Ishikawa (cell line): ENCODE measurements around the gene TBC1D5.

Experiments used
- CEBPB ChIP-seq: IDR thresholded peaks from 2 replicates; pipeline ENCODE4 v1.6.1; 2012
- CREB1 ChIP-seq: IDR thresholded peaks from 2 replicates; pipeline ENCODE4 v1.6.1; 2012; ENCODE audit warnings: low read depth
- EGR1 ChIP-seq: IDR thresholded peaks from 2 replicates; pipeline ENCODE4 v1.6.1; 2012
- EP300 ChIP-seq: IDR thresholded peaks from 2 replicates; pipeline ENCODE4 v1.6.1; 2012; ENCODE audit warnings: borderline replicate concordance
- FOXM1 ChIP-seq: IDR thresholded peaks from 2 replicates; pipeline ENCODE4 v1.6.1; 2012; ENCODE audit warnings: low read depth, borderline replicate concordance
- NFIC ChIP-seq: IDR thresholded peaks from 2 replicates; pipeline ENCODE4 v1.6.1; 2012
- RAD21 ChIP-seq: IDR thresholded peaks from 2 replicates; pipeline ENCODE4 v1.6.1; 2012; ENCODE audit warnings: low read depth
- TAF1 ChIP-seq: IDR thresholded peaks from 2 replicates; pipeline ENCODE4 v1.6.1; 2012; ENCODE audit warnings: low read depth, mild to moderate bottlenecking
- TCF12 ChIP-seq: IDR thresholded peaks from 2 replicates; pipeline ENCODE4 v1.6.1; 2012; ENCODE audit warnings: low read depth
- TEAD4 ChIP-seq: IDR thresholded peaks from 2 replicates; pipeline ENCODE4 v1.6.1; 2012
- YY1 ChIP-seq: IDR thresholded peaks from 2 replicates; pipeline ENCODE4 v1.6.1; 2012; ENCODE audit warnings: low read depth
- ZBTB7A ChIP-seq: IDR thresholded peaks from 2 replicates; pipeline ENCODE4 v1.6.1; 2012; ENCODE audit warnings: low read depth
- TF ChIP-seq, protein P1 (sequence below): IDR thresholded peaks from 2 replicates; pipeline ENCODE4 v1.6.1; 2012; ENCODE audit warnings: low read depth, mild to moderate bottlenecking
- TF ChIP-seq, protein P2 (sequence below): IDR thresholded peaks from 2 replicates; pipeline ENCODE4 v1.6.1; 2012
- TF ChIP-seq, protein P3 (sequence below): IDR thresholded peaks from 2 replicates; pipeline ENCODE4 v1.6.1; 2012

TBC1D5 gene

DNA sequence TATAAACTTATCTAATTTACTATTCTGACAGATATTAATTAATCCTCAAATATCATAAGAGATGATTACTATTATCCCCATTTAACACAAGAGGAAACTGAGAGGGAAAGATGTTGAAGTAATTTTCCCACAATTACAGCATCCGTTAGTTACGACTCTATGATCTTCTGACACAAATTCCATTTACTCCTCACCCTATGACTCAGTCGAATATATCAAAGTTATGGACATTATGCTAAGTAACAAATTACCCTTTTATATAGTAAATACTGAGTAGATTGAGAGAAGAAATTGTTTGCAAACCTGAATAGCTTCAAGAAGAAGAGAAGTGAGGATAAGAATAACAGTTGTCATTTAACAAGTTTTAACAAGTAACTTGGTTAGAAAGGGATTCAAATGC lies 340.0 kb downstream of the TBC1D5 start:
- TF ChIP-seq TEAD4 (no peak), CREB1 (no peak), EP300 (no peak), TAF1 (no peak), TCF12 (no peak), RAD21 (no peak), EGR1 (no peak), FOXM1 (no peak), YY1 (no peak)
- TF ChIP-seq, protein P1, sequence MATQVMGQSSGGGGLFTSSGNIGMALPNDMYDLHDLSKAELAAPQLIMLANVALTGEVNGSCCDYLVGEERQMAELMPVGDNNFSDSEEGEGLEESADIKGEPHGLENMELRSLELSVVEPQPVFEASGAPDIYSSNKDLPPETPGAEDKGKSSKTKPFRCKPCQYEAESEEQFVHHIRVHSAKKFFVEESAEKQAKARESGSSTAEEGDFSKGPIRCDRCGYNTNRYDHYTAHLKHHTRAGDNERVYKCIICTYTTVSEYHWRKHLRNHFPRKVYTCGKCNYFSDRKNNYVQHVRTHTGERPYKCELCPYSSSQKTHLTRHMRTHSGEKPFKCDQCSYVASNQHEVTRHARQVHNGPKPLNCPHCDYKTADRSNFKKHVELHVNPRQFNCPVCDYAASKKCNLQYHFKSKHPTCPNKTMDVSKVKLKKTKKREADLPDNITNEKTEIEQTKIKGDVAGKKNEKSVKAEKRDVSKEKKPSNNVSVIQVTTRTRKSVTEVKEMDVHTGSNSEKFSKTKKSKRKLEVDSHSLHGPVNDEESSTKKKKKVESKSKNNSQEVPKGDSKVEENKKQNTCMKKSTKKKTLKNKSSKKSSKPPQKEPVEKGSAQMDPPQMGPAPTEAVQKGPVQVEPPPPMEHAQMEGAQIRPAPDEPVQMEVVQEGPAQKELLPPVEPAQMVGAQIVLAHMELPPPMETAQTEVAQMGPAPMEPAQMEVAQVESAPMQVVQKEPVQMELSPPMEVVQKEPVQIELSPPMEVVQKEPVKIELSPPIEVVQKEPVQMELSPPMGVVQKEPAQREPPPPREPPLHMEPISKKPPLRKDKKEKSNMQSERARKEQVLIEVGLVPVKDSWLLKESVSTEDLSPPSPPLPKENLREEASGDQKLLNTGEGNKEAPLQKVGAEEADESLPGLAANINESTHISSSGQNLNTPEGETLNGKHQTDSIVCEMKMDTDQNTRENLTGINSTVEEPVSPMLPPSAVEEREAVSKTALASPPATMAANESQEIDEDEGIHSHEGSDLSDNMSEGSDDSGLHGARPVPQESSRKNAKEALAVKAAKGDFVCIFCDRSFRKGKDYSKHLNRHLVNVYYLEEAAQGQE = no peak
- TF ChIP-seq, protein P2, sequence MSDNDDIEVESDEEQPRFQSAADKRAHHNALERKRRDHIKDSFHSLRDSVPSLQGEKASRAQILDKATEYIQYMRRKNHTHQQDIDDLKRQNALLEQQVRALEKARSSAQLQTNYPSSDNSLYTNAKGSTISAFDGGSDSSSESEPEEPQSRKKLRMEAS = no peak
- TF ChIP-seq, protein P3, sequence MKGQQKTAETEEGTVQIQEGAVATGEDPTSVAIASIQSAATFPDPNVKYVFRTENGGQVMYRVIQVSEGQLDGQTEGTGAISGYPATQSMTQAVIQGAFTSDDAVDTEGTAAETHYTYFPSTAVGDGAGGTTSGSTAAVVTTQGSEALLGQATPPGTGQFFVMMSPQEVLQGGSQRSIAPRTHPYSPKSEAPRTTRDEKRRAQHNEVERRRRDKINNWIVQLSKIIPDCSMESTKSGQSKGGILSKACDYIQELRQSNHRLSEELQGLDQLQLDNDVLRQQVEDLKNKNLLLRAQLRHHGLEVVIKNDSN = no peak

DNA sequence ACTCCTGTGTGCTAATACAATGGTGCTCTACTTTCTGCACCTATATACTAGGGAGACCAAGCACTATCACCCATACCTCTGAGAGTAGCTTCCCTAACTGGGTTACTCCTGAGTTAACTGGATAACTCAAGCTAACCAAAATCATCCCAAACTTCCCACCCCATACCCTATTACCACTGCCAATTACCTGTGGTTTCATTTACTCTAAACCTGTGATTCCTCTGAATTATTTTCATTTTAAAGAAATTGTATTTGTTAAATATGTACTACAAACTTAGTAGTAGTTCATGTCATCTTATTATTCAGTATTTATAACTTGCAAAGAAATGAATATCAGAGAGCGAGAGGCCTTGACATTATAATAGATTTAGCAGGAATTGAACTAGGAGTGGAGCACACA lies 340.5 kb downstream of the TBC1D5 start:
- TF ChIP-seq, protein P1 = no peak
- no peak for TF ChIP-seq TAF1
- TF ChIP-seq CREB1 = no peak
- TF ChIP-seq NFIC = no peak
- no peak for TF ChIP-seq TEAD4

DNA sequence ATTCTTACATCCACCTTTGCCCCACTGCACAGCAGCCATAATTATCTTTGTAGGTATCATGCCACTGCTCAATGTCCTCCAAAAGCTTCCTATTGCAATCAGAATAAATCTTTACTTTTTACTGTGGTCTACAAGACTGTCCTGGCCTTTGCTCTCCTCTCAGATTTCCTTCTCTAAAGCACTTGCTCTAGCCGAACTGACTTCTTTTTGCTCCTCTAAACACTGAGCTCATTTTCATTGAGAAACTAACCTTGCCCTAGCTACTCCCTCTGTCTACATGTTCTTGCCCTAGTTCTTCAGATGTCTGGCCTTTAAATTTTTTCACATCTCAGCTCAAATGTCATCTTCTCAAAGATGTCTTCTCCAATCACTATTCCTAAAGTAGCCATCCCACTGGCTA lies 342.8 kb downstream of the TBC1D5 start:
- TF ChIP-seq CEBPB (no peak), RAD21 (no peak), EGR1 (no peak), NFIC (no peak), EP300 (no peak), TAF1 (no peak), TEAD4 (no peak), CREB1 (no peak), ZBTB7A (no peak), FOXM1 (no peak), TCF12 (no peak), YY1 (no peak)
- TF ChIP-seq, protein P2 = no peak
- TF ChIP-seq, protein P3 = no peak
- TF ChIP-seq, protein P1 = no peak

DNA sequence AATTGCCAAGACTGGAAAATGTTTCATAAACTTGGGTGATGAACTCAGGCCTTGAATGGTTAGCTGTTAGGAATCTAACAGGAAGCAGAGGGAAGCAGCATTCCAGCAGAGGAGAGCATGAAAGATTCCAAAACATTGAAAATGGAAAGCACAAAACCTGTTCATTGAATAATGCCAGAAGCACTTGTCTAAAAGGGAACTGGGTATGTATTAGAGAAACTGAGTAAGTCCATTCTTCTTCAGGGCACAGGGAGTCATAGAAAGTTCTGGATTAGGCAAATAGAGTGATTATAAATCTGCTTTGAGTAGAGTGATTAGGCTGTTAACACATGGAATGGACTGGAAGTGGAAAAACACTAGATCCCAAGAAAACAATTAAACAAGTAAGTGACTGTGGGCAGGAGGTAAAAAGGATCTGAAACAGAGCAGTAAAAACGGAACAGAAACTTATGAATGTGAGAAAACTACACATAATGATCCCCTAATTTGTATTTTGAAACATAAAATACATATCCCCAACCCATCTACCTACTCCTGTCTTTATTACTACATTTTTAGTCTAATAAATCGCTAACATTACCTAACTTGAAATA lies 343.4 kb downstream of the TBC1D5 start:
- TF ChIP-seq NFIC (no peak), CREB1 (no peak), TCF12 (no peak), EP300 (no peak)

DNA sequence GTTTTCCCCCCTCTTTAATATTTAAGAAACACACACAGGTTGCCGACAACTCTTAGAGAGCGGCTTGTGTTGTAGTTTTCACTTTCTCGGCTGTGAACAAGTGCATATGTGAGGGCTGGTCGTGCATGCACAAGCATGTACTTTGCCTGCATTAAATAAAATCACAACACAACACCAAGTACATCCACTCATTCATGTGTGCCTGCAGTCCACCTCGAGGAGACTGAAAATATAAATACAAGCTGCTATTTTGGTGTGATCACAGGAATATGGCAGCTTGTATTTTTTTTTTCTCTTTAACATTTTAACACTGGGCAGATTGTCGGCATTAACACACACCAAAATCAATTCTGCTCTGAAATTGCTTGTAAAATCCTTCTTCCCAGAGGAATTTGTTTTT lies 346.4 kb downstream of the TBC1D5 start:
- TF ChIP-seq RAD21 = no peak
- TF ChIP-seq, protein P1 = no peak
- TF ChIP-seq EP300 = no peak
- no peak for TF ChIP-seq TEAD4
- no peak for TF ChIP-seq TCF12
- TF ChIP-seq FOXM1 = no peak
- TF ChIP-seq TAF1 = no peak
- TF ChIP-seq EGR1 = no peak
- TF ChIP-seq, protein P2 = no peak
- no peak for TF ChIP-seq CEBPB
- no peak for TF ChIP-seq NFIC
- no peak for TF ChIP-seq CREB1
- TF ChIP-seq, protein P3 = no peak
- TF ChIP-seq YY1 = no peak
- no peak for TF ChIP-seq ZBTB7A
